Thyroid gland (tissue), 4 donors: ENCODE data around the gene EIF3B.

ENCODE experiments used
- CTCF ChIP-seq, 6 experiments: fragments of 200-600 bp in 3 of 6; fragments of 450-650 bp in 3 of 6; sonication (generic) in 3 of 6; IDR thresholded peaks; one replicate each; pipeline ENCODE4 v1.5.1; 2016 to 2019; ENCODE audit warnings: antibody characterized with exemption in 6 of 6, mild to moderate bottlenecking in 2 of 6, inconsistent platforms in 1 of 6, moderate library complexity in 1 of 6
- POLR2A ChIP-seq, 2 donors: fragments of 450-650 bp; IDR thresholded peaks; one replicate each; pipeline ENCODE4 v1.6.1; 2017; ENCODE audit warnings: antibody characterized with exemption in 2 of 2, mild to moderate bottlenecking in 2 of 2, moderate library complexity in 1 of 2

DNA sequence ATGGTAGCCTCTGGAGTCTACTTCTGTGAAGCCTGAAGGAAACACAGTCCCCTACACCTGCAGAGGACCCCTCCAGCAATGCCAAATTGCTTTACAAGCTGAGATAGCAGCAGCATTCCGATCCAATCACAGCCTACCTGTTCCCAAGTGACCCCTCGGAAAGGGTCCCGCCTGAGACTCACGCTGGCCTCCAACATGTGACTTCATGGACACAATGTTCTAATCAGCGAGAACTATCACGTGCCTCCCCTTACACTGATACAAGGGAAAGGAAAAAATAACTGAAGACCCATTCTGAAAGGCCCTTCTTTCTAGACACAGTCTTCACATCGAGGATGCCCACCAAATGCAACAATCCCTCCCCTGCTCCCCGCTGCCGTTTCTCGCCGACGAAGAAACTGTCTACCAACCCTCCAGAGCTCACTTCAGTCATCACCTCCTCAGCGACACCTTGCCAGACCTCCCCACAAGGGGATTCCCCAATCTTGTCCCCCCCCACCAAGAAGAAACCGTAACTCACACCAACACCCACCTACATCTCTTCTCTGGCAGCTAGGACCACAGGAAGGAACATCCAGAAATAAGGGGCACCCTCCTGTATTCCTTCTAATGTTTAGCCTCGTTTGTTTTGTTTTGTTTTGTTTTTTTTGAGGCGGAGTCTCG lies 42.2 kb upstream of the EIF3B start:
- TF ChIP-seq CTCF (IDR thresholded peaks at IDR 0.05) (no peak), POLR2A (IDR thresholded peaks at IDR 0.05) (no peak)
